Fibroblast of skin of left quadriceps (primary cell): ENCODE data around the gene SH3RF1.
A peak's percentile ranks its signal among the peaks of the same experiment; 100 is the strongest.

Experiments
- DNase-seq, 2 experiments: peaks; one replicate each; pipeline ENCODE4 v3.0.0-alpha.2; 2013; ENCODE audit warnings: low read depth in 2 of 2

The SH3RF1 gene

GRCh38 chr4:169066934-169067333 is 203.8 kb downstream of the SH3RF1 start:
- no peak for DNase-seq

- no peak for DNase-seq
Measured at GRCh38 chr4:169064296-169064695, 206.5 kb downstream of the SH3RF1 start.

GRCh38 chr4:169063441-169063840 is 207.3 kb downstream of the SH3RF1 start:
- DNase-seq: no peak

- no peak for DNase-seq
Measured at GRCh38 chr4:169062897-169063244, 207.9 kb downstream of the SH3RF1 start.

GRCh38 chr4:169061386-169061785 is 209.4 kb downstream of the SH3RF1 start:
- DNase-seq: no peak

GRCh38 chr4:169060391-169061091 is 210.2 kb downstream of the SH3RF1 start:
- DNase-seq: no peak

GRCh38 chr4:169059306-169060211 is 211.2 kb downstream of the SH3RF1 start:
- DNase-seq: no peak

- no peak for DNase-seq
Measured at GRCh38 chr4:169058312-169058711, 212.4 kb downstream of the SH3RF1 start.

GRCh38 chr4:169054879-169055278 is 215.9 kb downstream of the SH3RF1 start:
- DNase-seq: no peak

GRCh38 chr4:169052594-169052945 is 218.2 kb downstream of the SH3RF1 start:
- DNase-seq: no peak

- DNase-seq: peak; percentile 55 to 60
Measured at GRCh38 chr4:169051761-169052593, 218.8 kb downstream of the SH3RF1 start.

- DNase-seq: peak; percentile 89 to 91
Measured at GRCh38 chr4:169050881-169051760, 219.6 kb downstream of the SH3RF1 start.

GRCh38 chr4:169050284-169050683 is 220.5 kb downstream of the SH3RF1 start:
- DNase-seq: no peak

- DNase-seq: no peak
Measured at GRCh38 chr4:169048868-169049414, 221.8 kb downstream of the SH3RF1 start.

GRCh38 chr4:169047956-169048355 is 222.8 kb downstream of the SH3RF1 start:
- DNase-seq: no peak

GRCh38 chr4:169045862-169046584 is 224.7 kb downstream of the SH3RF1 start:
- DNase-seq: no peak

GRCh38 chr4:169044714-169045447 is 225.9 kb downstream of the SH3RF1 start:
- no peak for DNase-seq
